Lung microvascular endothelial cell (primary cell): Measurements from ENCODE around the gene OR2A1. TPM values are rescaled to one million over a fixed set of nuclear protein-coding genes. Genes with fewer than 3 reads are reported as not detected.
"Not testable (repeated sequence)": the region's sequence is repeated elsewhere in the genome, so short reads cannot be mapped to it uniquely, and the experiment has no call there.

Experiments
- DNase-seq, 2 donors: peaks; one replicate each; pipeline versions ENCODE4 v3.0.0 to v3.0.0-alpha.2; 2010; ENCODE audit warnings: low read depth in 2 of 2
- total RNA-seq: library from RNA; depleted of rRNA; stranded (reverse); fragments of >200 nt; gene quantifications from 2 replicates; pipeline ENCODE4 v1.2.1, GENCODE V29; 2014

OR2A1 gene
- total RNA-seq, 1 donor from 2014 or later, result not detected

GRCh38 chr7:144323359-144323758 lies 11.1 kb downstream of the OR2A1 start:
- not testable (repeated sequence) for DNase-seq

DNA sequence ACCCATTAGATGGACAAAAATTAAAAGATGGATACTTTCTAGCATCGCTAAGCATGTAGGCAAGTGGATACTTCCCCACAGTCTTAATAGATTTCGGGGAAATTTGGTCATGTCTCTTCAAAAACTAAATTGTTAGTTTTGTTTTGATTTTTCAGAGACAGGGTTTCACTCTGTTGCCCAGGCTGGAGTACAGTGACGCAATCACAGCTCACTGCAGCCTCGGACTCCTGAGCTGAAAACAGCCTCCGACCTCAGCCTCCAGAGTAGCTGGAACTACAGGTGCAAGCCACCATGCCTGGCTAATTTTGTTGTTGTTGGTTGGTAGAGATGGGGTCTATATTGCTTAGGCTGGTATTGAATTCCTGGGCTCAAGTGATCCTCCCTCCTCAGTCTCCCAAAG lies 13.6 kb downstream of the OR2A1 start:
- DNase-seq, result not testable (repeated sequence)

GRCh38 chr7:144330044-144330443 lies 17.8 kb downstream of the OR2A1 start:
- DNase-seq, result not testable (repeated sequence)

DNA sequence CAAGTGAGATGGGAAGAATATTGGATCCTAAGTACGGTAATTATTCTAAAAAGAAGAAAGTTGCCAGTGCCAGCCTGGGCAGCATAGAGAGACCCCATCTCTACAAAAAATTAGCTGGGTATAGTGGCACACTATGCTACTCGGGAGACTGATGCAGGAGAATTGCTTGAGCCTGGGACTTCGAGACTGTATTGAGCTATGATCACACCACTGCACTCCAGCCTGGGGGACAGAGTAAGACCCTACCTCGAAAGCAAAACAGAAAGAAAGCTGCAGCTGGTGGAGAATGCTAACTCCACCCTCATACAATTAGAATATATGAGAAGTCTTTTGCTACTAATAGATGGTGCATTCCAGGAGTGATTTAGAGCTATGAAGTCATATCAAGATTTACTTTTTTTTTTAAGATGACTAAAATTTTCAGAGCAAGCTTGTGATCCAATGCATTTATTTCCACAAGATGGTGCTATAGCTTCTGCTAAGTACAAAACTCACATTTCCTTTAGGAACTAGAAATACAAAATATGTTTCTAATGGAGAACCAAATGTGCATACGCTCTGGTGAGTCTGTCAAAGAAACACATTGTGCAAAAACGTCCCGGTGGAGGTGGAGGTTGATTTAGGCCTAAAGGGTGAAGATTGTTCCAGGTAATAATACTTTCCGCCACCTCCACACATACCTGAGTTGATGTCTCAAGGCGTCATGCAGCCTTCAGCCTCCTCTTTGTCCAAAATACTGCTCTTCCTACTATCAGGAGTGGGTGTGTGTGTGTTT lies 19.2 kb downstream of the OR2A1 start:
- DNase-seq, result not testable (repeated sequence)

DNA sequence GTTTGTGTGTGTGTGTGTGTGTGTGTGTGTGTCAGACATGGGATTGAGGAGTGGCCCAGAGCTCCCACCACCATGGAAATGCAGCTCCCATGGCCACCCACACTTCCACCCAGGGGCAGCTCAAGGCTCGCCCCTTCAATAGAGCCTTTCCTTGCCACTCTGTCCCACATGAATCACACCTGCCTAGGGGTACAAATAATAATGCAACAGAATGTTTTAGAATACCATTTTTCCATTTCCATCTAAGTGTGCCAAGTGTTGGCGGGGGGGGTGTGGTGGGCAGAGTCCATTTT lies 19.7 kb downstream of the OR2A1 start:
- not testable (repeated sequence) for DNase-seq

DNA sequence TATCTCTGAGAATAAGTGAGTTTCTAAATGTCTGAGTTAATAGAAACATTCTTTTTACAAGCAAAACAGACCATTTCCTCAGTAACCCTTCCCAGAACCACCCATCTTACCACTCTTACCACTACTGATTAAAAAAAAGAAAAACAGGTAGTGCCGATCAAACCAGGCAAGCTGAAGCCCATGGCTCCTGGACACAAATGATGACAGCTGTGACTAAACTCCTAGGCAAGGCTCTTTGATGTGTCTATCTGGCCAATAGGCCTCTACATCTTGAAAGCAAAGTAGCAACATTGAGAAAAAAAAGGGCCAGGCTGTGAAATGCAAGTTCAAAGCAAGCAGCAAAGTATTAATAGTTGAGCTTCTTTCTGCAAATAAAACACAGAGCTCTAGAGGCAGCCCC lies 36.4 kb downstream of the OR2A1 start:
- not testable (repeated sequence) for DNase-seq

- DNase-seq, result not testable (repeated sequence)
Observed at GRCh38 chr7:144351667-144352066, 39.4 kb downstream of the OR2A1 start.

GRCh38 chr7:144355176-144355822 lies 43.1 kb downstream of the OR2A1 start, which contains the start of gene ARHGEF5:
Gene ARHGEF5, plus strand, starts transcription at chr7:144355402. Its CDS starts 7,268 bp downstream, at chr7:144362670.
- not testable (repeated sequence) for DNase-seq

GRCh38 chr7:144356185-144356584 lies 44.0 kb downstream of the OR2A1 start:
- DNase-seq, result not testable (repeated sequence)

DNA sequence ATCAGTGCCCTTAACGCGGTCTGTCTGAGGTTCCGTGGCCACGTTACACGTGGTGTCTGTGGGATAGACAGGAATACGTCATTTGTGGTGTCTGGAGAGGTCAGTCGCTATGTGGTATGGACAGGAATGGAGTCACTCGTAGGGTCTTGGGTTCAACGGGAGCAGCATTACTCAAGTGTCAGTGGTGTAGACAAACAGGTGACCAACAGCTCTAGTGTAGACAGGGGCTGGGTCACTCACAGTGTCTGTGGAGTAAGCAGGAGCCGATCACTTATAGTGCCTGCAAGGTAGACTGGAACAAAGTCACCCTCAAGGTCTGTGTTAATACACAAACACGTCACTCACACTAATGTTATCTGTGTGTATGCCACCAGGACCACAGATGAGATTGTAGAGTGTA lies 44.6 kb downstream of the OR2A1 start:
- not testable (repeated sequence) for DNase-seq

DNA sequence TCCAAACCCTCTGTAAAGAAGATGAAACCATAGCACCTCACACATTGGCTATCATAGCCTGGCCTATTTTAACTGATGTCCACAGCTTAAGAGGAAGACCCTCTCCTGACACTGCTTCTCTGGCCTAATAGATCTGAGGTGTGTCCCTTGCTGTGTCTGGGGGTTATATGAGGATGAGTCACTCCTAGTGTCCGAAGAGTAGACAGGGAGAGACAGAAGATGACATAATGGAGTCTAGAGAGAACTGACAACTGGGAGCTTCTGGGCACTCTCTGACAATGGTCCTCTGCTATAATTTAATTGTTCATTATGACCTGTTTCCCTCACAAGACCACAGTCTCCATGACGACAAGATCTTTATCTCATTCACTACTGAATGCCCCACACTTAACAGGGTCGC lies 49.8 kb downstream of the OR2A1 start:
- not testable (repeated sequence) for DNase-seq

GRCh38 chr7:144365523-144365922 lies 53.3 kb downstream of the OR2A1 start:
- DNase-seq, result not testable (repeated sequence)

DNA sequence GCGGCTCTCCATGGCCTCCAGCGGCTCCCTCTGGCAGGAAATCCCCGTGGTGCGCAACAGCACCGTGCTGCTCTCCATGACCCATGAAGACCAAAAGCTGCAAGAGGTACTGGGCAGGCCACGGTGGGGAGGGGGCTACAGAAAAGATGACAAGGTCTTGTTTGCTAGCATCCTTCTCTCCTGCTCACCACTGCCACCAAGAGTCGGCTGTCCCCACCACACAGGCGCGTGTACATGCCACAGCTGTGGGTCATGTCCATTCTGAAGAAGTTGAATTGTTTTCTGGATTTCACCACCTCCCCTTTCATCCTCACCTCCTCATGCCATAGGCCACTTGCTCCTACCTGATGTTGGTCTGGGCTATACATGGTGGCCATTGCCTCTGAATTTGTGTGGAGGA lies 55.0 kb downstream of the OR2A1 start:
- DNase-seq, result not testable (repeated sequence)

- not testable (repeated sequence) for DNase-seq
Observed at GRCh38 chr7:144369221-144369620, 57.0 kb downstream of the OR2A1 start.

Other genes starting within 250 kb of the OR2A1 start
- not detected in 2 replicates for gene OR2A25, start 242.6 kb upstream of the OR2A1 start, total RNA-seq
- not detected in 2 replicates for gene OR2A12, start 226.1 kb upstream of the OR2A1 start, total RNA-seq
- not detected in 2 replicates for gene OR2A2, start 202.8 kb upstream of the OR2A1 start, total RNA-seq
- not detected in 2 replicates for gene OR2A14, start 189.2 kb upstream of the OR2A1 start, total RNA-seq
- gene CTAGE4, start 129.0 kb upstream of the OR2A1 start, total RNA-seq, result not detected in 2 replicates
- under 0.01 TPM in 1 of 2 replicates, not detected in the other for gene ARHGEF35, start 116.6 kb upstream of the OR2A1 start, total RNA-seq
- not detected in 2 replicates for gene OR2A42, start 72.8 kb upstream of the OR2A1 start, total RNA-seq
- gene OR2A7, start 47.6 kb upstream of the OR2A1 start, total RNA-seq, result not detected in 2 replicates
- not detected in 2 replicates for gene CTAGE8, start 43.1 kb upstream of the OR2A1 start, total RNA-seq
- gene ARHGEF5, start 43.0 kb downstream of the OR2A1 start, total RNA-seq, result 0.20 and 0.22 TPM in 2 replicates
- gene NOBOX, start 91.3 kb downstream of the OR2A1 start, total RNA-seq, result not detected in 2 replicates